ENCODE results near the gene SRL.
A peak's percentile ranks its signal among the peaks of the same experiment; 100 is the strongest.

Gene SRL

DNA sequence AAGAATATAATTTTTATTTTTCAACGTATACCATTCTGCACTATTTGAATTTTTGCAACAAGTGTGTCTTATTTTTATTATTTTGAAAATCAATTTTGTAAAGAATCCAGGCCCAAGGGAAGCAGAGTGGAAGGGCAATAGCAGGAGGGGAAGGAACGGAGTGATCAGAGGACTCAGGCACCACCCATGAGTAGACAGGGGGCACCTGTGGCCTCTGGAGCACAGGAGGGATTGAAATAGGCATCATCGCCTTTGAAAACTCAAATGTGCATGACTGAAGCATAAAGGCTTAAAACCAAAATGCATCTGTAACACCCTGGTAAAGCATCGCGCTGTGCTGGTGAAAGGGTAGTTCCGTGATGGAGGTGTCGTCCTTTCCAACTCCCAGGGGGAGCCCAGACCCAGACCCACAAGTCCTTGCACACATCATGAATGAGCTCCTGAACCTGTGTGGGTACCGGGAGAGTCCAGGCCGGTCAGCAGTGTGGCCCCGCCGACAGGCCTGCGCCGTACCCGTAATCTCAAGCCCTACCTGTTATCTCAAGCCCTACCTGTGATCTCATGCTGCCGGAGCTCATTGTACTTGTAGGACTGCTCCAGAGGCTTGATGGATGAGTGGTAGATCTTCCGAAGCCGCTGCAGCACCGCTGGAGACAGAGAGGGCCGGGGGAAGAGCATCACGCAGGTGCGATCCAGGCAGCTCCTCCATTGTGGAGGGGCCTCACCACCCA, 39.1 kb downstream of the SRL start:
- Histone ChIP-seq H3K27me3 (ENCODE audit: insufficient read depth, low read length) (no peaks in the 10 kb centered on the region), H2AFZ (ENCODE audit: low read length, unreplicated experiment) (no peak overlapping the region)

DNA sequence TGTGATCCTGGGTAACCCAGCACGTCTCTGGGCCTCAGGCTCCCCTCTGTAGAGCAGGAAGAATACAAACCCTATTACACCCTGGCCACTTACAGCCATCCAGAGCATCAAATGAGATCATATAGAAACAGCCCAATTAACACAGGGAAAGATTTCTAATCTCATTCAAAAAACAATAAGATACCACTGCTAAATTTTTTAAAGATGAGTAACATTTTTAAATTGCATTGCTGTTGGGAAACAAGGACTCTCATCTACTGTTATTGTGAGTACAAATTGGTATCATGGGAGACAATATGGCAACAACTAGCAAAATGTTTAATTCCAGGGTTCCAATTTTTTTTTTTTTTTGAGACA, 41.1 kb downstream of the SRL start:
- Histone ChIP-seq H3K27me3 (ENCODE audit: insufficient read depth, low read length) (no peaks in the 10 kb centered on the region), H3K4me3 (ENCODE audit: low read depth, low read length) (no peak overlapping the region), H3K79me2 (ENCODE audit: control insufficient read depth, insufficient read depth, low read length, unreplicated experiment) (no peaks in the 10 kb centered on the region), H3K36me3 (ENCODE audit: insufficient read depth, low read length) (no peaks in the 10 kb centered on the region), H3K4me1 (ENCODE audit: control insufficient read depth, insufficient read depth, low read length, unreplicated experiment) (peaks cover 6% of the 10 kb centered on the region), H3K27ac (ENCODE audit: low read depth, low read length) (no peak overlapping the region), H2AFZ (ENCODE audit: low read length, unreplicated experiment) (no peak overlapping the region)

More for the DNA sequence above, 39.1 kb downstream of the SRL start:
- Histone ChIP-seq H3K79me2 (ENCODE audit: control insufficient read depth, insufficient read depth, low read length, unreplicated experiment) (no peaks in the 10 kb centered on the region), H3K4me3 (ENCODE audit: low read depth, low read length) (no peak overlapping the region), H3K36me3 (ENCODE audit: insufficient read depth, low read length) (no peaks in the 10 kb centered on the region), H3K27ac (ENCODE audit: low read depth, low read length) (no peak overlapping the region), H3K4me1 (ENCODE audit: control insufficient read depth, insufficient read depth, low read length, unreplicated experiment) (peaks cover 6% of the 10 kb centered on the region)

DNA sequence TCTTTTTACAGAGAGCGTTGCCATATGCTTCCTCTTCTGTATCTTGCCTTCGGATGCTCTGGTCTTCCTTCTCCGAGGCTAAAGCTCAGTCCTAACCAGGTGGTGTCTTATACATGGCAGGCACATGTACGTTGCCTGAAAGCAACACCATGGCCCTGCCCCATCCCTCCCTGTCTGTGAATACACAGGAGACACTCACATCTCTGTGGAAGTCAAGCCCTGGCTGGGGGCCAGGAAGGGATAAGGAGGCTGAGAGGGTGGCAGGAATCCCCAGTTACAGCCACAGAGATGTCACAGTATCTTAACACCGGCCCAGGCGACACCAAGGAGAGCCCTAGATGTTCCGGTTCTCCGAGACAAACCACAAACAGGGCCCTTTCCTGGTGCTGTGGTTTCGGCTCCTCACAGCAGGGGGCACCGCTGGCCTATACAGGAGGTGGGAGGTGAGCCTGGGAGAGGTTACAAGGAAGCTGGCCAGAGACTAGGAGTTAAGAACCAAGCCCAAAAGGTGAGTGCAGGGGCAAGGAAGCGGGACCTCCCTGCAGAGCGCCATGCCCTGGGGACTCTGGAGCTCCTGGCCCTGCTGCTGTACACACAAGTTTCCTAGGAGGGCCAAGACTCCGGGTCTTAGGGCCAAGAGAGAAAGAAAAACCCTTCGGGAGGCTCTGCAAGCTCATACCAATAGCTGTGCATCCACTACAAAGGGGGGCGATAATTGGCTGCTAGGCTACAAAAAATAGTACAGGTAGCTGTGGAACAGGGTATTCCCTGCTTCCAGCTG, 41.7 kb downstream of the SRL start:
- Histone ChIP-seq H3K27ac (ENCODE audit: low read depth, low read length) (no peak overlapping the region), H3K4me1 (ENCODE audit: control insufficient read depth, insufficient read depth, low read length, unreplicated experiment) (peaks cover 6% of the 10 kb centered on the region), H3K4me3 (ENCODE audit: low read depth, low read length) (no peak overlapping the region), H3K36me3 (ENCODE audit: insufficient read depth, low read length) (no peaks in the 10 kb centered on the region), H3K27me3 (ENCODE audit: insufficient read depth, low read length) (no peaks in the 10 kb centered on the region), H2AFZ (ENCODE audit: low read length, unreplicated experiment) (peak overlapping the region; percentile 88), H3K79me2 (ENCODE audit: control insufficient read depth, insufficient read depth, low read length, unreplicated experiment) (no peaks in the 10 kb centered on the region)

DNA sequence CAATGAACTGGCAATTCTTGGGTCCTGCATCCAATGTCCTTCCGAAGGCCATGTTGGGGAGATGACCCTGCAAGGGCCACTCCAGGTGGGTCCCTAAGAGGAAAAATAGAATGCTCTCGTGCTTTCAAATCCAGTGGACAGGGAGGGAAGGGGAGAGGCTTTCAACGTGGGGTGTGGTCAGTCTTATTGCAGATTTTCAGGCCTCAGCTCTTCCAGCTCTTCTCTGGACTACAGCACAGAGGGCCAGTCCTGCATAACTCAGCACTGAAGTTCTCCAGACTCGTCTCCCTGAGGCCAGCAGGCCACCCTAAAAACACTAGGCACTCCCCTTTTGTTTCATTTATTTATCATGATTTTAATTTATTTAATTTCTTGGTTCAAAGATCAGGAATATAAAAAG, 43.1 kb downstream of the SRL start:
- Histone ChIP-seq H3K36me3 (ENCODE audit: insufficient read depth, low read length) (no peaks in the 10 kb centered on the region), H3K27ac (ENCODE audit: low read depth, low read length) (no peak overlapping the region), H3K4me3 (ENCODE audit: low read depth, low read length) (no peak overlapping the region), H3K4me1 (ENCODE audit: control insufficient read depth, insufficient read depth, low read length, unreplicated experiment) (peaks cover 6% of the 10 kb centered on the region), H3K27me3 (ENCODE audit: insufficient read depth, low read length) (no peaks in the 10 kb centered on the region), H3K79me2 (ENCODE audit: control insufficient read depth, insufficient read depth, low read length, unreplicated experiment) (no peaks in the 10 kb centered on the region), H2AFZ (ENCODE audit: low read length, unreplicated experiment) (no peak overlapping the region)

DNA sequence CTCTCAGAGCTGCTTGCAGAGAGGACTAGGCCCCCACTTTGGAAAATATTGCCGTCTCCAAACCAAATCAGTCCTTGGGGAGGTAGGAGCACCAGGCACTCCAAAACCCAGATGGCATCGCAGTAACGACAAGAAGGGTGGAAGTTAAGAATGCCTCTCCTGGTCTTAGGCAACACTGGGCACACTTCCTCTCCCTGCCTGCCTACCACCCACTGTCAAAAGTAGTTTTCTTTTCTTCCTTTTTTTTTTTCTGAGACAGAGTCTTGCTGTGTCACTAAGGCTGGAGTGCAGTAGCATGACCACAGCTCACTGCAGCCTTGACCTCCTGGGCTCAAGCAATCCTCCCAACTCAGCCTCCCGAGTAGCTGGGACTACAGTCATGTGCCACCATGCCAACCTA, 47.2 kb downstream of the SRL start:
- Histone ChIP-seq H3K27me3 (ENCODE audit: insufficient read depth, low read length) (no peaks in the 10 kb centered on the region), H3K36me3 (ENCODE audit: insufficient read depth, low read length) (no peaks in the 10 kb centered on the region), H3K27ac (ENCODE audit: low read depth, low read length) (no peak overlapping the region), H3K4me1 (ENCODE audit: control insufficient read depth, insufficient read depth, low read length, unreplicated experiment) (no peaks in the 10 kb centered on the region), H3K4me3 (ENCODE audit: low read depth, low read length) (no peak overlapping the region), H2AFZ (ENCODE audit: low read length, unreplicated experiment) (no peak overlapping the region), H3K79me2 (ENCODE audit: control insufficient read depth, insufficient read depth, low read length, unreplicated experiment) (no peaks in the 10 kb centered on the region)

DNA sequence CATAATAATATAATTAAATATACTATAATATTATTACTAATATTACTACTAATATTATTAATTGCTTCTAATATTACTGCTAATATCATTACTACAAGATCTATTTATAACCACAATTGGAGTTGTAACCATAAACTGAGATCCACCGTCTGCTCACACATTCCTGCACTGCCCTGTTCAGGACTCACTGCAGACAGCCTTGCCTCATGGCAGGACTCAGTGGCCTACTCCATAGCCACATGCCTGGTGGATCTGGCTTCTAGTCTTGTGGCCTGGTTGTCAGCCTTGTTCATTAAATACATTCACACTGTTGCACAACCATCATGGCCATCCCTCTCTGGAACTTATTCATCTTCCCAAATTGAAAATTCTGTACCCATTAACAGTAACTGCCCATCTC, 48.0 kb downstream of the SRL start:
- H2AFZ ChIP-seq (ENCODE audit: low read length, unreplicated experiment), result no peak overlapping the region
- no peak overlapping the region for H3K27ac ChIP-seq (ENCODE audit: low read depth, low read length)
- H3K36me3 ChIP-seq (ENCODE audit: insufficient read depth, low read length), result no peaks in the 10 kb centered on the region
- H3K4me1 ChIP-seq (ENCODE audit: control insufficient read depth, insufficient read depth, low read length, unreplicated experiment), result no peaks in the 10 kb centered on the region
- no peak overlapping the region for H3K4me3 ChIP-seq (ENCODE audit: low read depth, low read length)
- H3K79me2 ChIP-seq (ENCODE audit: control insufficient read depth, insufficient read depth, low read length, unreplicated experiment), result no peaks in the 10 kb centered on the region
- no peaks in the 10 kb centered on the region for H3K27me3 ChIP-seq (ENCODE audit: insufficient read depth, low read length)

DNA sequence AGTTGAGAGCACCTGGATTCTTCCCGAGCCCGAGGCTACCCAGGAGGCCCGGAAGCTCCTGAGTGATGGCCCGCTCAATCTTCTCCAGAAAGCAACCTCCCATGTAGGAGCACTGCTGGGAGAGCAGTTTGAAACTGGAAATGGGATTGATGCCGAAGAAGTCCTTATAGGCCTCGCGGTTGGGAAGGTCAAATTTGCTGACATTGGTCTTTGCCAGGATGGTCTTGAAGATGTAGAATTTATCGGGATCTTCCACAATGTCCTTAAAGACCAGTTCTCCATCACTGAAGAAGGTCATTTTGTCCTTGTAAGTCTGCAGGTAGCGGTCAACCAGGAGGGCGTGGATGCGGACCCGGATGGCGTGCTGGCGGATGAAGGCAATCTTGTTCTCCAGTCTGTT, 49.7 kb downstream of the SRL start:
- Histone ChIP-seq H2AFZ (ENCODE audit: low read length, unreplicated experiment) (no peak overlapping the region), H3K27ac (ENCODE audit: low read depth, low read length) (no peak overlapping the region), H3K4me3 (ENCODE audit: low read depth, low read length) (no peak overlapping the region), H3K27me3 (ENCODE audit: insufficient read depth, low read length) (no peaks in the 10 kb centered on the region), H3K36me3 (ENCODE audit: insufficient read depth, low read length) (no peaks in the 10 kb centered on the region), H3K79me2 (ENCODE audit: control insufficient read depth, insufficient read depth, low read length, unreplicated experiment) (no peaks in the 10 kb centered on the region), H3K4me1 (ENCODE audit: control insufficient read depth, insufficient read depth, low read length, unreplicated experiment) (no peaks in the 10 kb centered on the region)

DNA sequence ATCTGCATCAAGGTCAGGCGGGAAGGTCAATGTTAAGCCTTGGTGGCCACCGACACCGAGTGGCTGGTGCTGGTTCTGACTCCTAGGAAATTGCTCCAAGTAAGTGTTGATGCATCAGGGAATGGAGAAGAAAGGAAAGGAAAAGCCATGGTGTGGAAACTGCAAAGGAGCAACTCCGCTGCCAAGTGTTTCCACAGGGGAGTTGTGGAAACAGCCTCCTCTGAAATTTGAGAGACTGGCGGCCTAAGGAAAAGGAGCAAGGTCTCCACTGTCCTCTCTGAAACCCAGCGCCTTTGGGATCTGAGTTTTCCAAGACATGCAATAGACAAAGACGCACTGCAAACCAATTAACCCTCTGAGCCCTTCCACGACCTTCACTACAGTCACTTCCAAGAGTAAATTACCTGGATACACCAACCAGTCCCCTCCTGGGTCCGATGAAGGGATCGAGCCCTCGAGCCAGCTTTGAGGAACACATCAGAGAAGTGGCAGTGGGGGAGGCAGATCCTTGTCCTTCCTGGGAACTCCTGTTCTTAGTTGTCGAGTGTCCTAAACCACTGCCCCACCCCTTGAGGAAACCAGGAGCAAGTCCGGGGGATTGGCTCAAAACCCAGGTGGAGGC, 51.1 kb downstream of the SRL start:
- H3K27me3 ChIP-seq (ENCODE audit: insufficient read depth, low read length), result no peaks in the 10 kb centered on the region
- no peaks in the 10 kb centered on the region for H3K4me1 ChIP-seq (ENCODE audit: control insufficient read depth, insufficient read depth, low read length, unreplicated experiment)

DNA sequence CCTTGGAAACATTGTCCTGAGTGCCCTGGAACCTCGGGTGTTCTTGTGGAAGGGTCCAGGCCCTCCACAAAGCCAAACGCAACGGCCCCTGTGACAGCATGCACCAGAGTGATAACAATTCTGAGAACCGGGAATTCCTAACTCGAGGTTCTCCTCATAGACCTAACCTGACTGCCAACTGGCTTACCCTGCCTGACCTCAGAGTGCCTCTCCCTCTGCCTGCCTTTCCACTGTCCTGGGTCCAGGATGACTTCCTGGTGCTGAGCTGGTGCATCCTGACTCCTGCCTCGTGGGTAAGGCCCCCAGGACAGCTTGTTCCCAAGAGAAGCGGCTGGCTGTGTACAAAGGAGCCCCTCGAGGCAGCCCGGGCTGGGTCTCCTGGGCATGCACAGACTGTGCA, 51.8 kb downstream of the SRL start:
- no peaks in the 10 kb centered on the region for H3K27me3 ChIP-seq (ENCODE audit: insufficient read depth, low read length)
- no peaks in the 10 kb centered on the region for H3K4me1 ChIP-seq (ENCODE audit: control insufficient read depth, insufficient read depth, low read length, unreplicated experiment)
- H3K79me2 ChIP-seq (ENCODE audit: control insufficient read depth, insufficient read depth, low read length, unreplicated experiment), result no peaks in the 10 kb centered on the region
- no peak overlapping the region for H2AFZ ChIP-seq (ENCODE audit: low read length, unreplicated experiment)
- H3K27ac ChIP-seq (ENCODE audit: low read depth, low read length), result no peak overlapping the region
- no peak overlapping the region for H3K4me3 ChIP-seq (ENCODE audit: low read depth, low read length)
- H3K36me3 ChIP-seq (ENCODE audit: insufficient read depth, low read length), result no peaks in the 10 kb centered on the region

More for the DNA sequence above, 51.1 kb downstream of the SRL start:
- Histone ChIP-seq H2AFZ (ENCODE audit: low read length, unreplicated experiment) (no peak overlapping the region), H3K27ac (ENCODE audit: low read depth, low read length) (no peak overlapping the region), H3K79me2 (ENCODE audit: control insufficient read depth, insufficient read depth, low read length, unreplicated experiment) (no peaks in the 10 kb centered on the region), H3K36me3 (ENCODE audit: insufficient read depth, low read length) (no peaks in the 10 kb centered on the region), H3K4me3 (ENCODE audit: low read depth, low read length) (no peak overlapping the region)

DNA sequence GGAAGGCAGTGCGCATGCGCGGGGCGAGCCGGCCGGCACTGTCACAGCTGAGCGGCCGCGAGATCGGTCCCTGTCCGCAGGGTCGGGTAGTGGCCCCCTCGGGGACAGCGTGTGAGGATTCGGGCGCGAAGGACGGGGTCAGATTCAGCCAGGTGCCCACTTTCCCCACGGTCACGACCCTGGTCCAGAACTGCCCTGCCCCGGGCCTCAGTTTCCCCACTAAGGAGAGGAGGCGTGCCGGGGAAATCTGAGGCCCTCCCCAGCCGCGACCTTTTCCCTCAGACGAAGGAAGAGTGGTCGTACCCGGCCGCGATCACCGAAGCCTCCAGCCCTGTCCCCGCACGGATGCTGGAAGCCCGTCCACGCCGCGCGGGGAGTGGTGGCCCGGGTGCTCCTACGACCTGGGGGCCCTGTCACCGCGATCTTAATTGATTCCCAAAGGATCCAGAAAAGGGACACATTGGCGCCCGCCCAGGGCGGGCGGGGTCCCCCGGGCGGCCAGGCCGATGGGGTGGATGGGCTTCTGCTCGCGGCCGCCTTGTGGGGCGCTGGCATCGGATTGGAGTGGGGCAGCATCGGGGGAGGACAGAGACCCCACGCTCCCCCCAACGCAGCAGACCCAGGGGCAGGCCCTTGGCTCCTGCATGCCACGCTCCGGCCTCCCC, 57.7 kb downstream of the SRL start:
- Histone ChIP-seq H3K27me3 (ENCODE audit: insufficient read depth, low read length) (no peaks in the 10 kb centered on the region), H3K36me3 (ENCODE audit: insufficient read depth, low read length) (no peaks in the 10 kb centered on the region), H3K27ac (ENCODE audit: low read depth, low read length) (no peak overlapping the region), H2AFZ (ENCODE audit: low read length, unreplicated experiment) (peak overlapping the region; percentile 79), H3K79me2 (ENCODE audit: control insufficient read depth, insufficient read depth, low read length, unreplicated experiment) (no peaks in the 10 kb centered on the region), H3K4me1 (ENCODE audit: control insufficient read depth, insufficient read depth, low read length, unreplicated experiment) (no peaks in the 10 kb centered on the region), H3K4me3 (ENCODE audit: low read depth, low read length) (peak overlapping the region; percentile 89)

Measured in ACC112 (cell line).